DMS 273 (cell line): ENCODE results near the gene LRP6.
"Not testable (repeated sequence)": the region's sequence is repeated elsewhere in the genome, so short reads cannot be mapped to it uniquely, and the experiment has no call there.

Experiments
- DNase-seq: peaks from one replicate; lab custom pipeline; 2025; ENCODE audit not compliant: unreplicated experiment; lab: John Stamatoyannopoulos, UW

The LRP6 gene

GRCh38 chr12:12182703-12183365 lies 84.0 kb downstream of the LRP6 start:
- peak; percentile 12 for DNase-seq

GRCh38 chr12:12181511-12181910 lies 85.3 kb downstream of the LRP6 start:
- DNase-seq = no peak

GRCh38 chr12:12180575-12180974 lies 86.3 kb downstream of the LRP6 start:
- DNase-seq = no peak

- DNase-seq = no peak
These were observed 86.7 kb downstream of the LRP6 start for GRCh38 chr12:12180136-12180535.

- DNase-seq = no peak
These were observed 88.3 kb downstream of the LRP6 start for GRCh38 chr12:12178559-12178958.

- no peak for DNase-seq
These were observed 90.4 kb downstream of the LRP6 start for GRCh38 chr12:12176402-12176801.

- peak; percentile 25 for DNase-seq
These were observed 94.8 kb downstream of the LRP6 start for GRCh38 chr12:12171991-12172511.

- DNase-seq = no peak
These were observed 99.0 kb downstream of the LRP6 start for GRCh38 chr12:12167847-12168246.

- DNase-seq = no peak
These were observed 100.1 kb downstream of the LRP6 start for GRCh38 chr12:12166751-12167150.

GRCh38 chr12:12159988-12160387 lies 106.9 kb downstream of the LRP6 start:
- DNase-seq = no peak

- no peak for DNase-seq
These were observed 108.0 kb downstream of the LRP6 start for GRCh38 chr12:12158858-12159257.

GRCh38 chr12:12157424-12157823 lies 109.4 kb downstream of the LRP6 start:
- no peak for DNase-seq

GRCh38 chr12:12156828-12157227 lies 110.0 kb downstream of the LRP6 start:
- no peak for DNase-seq

- DNase-seq = no peak
These were observed 110.7 kb downstream of the LRP6 start for GRCh38 chr12:12156116-12156515.

- no peak for DNase-seq
These were observed 113.2 kb downstream of the LRP6 start for GRCh38 chr12:12153596-12153995.

- DNase-seq = no peak
These were observed 119.7 kb downstream of the LRP6 start for GRCh38 chr12:12147111-12147510.

GRCh38 chr12:12144531-12144930 lies 122.3 kb downstream of the LRP6 start:
- DNase-seq = not testable (repeated sequence)

- DNase-seq = no peak
These were observed 125.8 kb downstream of the LRP6 start for GRCh38 chr12:12141000-12141399.

- DNase-seq = no peak
These were observed 128.4 kb downstream of the LRP6 start for GRCh38 chr12:12138203-12139154.

GRCh38 chr12:12133785-12134184 lies 133.1 kb downstream of the LRP6 start:
- DNase-seq = no peak

GRCh38 chr12:12133259-12133658 lies 133.6 kb downstream of the LRP6 start:
- DNase-seq = no peak

- no peak for DNase-seq
These were observed 138.2 kb downstream of the LRP6 start for GRCh38 chr12:12128670-12129069.
